ENCODE measurements around the gene AXIN1. TPM values are rescaled to one million over a fixed set of nuclear protein-coding genes. Genes with fewer than 3 reads are reported as not detected.
"Not testable (repeated sequence)": the region's sequence is repeated elsewhere in the genome, so short reads cannot be mapped to it uniquely, and the experiment has no call there.

Gene AXIN1
- total RNA-seq, 1 donor, result 35.8 TPM

DNA sequence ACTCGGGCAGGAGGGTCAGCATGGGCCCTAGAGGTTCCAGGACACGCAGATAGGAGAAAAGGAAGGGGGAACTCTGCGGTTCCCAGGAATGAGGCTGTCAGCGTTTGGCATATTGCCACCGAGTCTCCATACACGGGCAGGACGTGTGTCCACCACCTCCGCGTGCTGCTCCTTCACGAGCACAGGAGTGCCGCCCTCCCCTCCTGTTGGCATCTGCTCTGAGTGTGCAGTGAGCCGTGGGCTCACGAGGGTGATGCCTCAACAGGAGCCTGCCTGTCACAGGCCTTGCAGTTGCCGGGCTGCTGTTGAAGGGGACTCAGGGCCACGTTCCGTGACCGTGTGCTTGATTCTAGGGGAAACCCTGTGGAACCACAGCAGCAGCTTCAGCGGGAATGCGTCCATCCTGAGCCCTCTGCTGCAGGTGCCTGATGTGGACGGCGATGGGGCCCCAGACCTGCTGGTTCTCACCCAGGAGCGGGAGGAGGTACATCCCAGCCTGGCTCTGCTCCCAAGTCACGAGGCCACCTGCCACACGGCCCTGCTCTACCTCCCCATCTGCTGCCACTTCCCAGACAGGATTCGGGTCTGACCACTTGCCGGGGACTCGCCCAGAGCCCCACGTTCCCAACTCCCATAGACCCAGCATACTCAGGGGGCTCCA is 91.4 kb downstream of the AXIN1 start:
- Histone ChIP-seq H3K4me1 (ENCODE audit: insufficient read depth, low read length) (no peaks in the 10 kb centered on the region), H3K4me3 (ENCODE audit: low read length) (no peak overlapping the region), H3K9me3 (ENCODE audit: low read depth, low read length) (no peaks in the 10 kb centered on the region), H3K27me3 (ENCODE audit: insufficient read depth, low read length) (no peaks in the 10 kb centered on the region)

- no peaks in the 10 kb centered on the region for H3K4me1 ChIP-seq (ENCODE audit: insufficient read depth, low read length)
- no peak overlapping the region for H3K4me3 ChIP-seq (ENCODE audit: low read length)
- no peaks in the 10 kb centered on the region for H3K9me3 ChIP-seq (ENCODE audit: low read depth, low read length)
- no peaks in the 10 kb centered on the region for H3K27me3 ChIP-seq (ENCODE audit: insufficient read depth, low read length)
Measured at GRCh38 chr16:260326-260725, 92.2 kb downstream of the AXIN1 start.

- H3K4me1 ChIP-seq (ENCODE audit: insufficient read depth, low read length), result no peaks in the 10 kb centered on the region
- H3K4me3 ChIP-seq (ENCODE audit: low read length), result no peak overlapping the region
- H3K27me3 ChIP-seq (ENCODE audit: insufficient read depth, low read length), result no peaks in the 10 kb centered on the region
- no peaks in the 10 kb centered on the region for H3K9me3 ChIP-seq (ENCODE audit: low read depth, low read length)
Measured at GRCh38 chr16:259814-260253, 92.7 kb downstream of the AXIN1 start.

GRCh38 chr16:259226-259625 is 93.3 kb downstream of the AXIN1 start:
- Histone ChIP-seq H3K9me3 (ENCODE audit: low read depth, low read length) (no peaks in the 10 kb centered on the region), H3K27me3 (ENCODE audit: insufficient read depth, low read length) (no peaks in the 10 kb centered on the region), H3K4me1 (ENCODE audit: insufficient read depth, low read length) (peaks cover 3% of the 10 kb centered on the region), H3K4me3 (ENCODE audit: low read length) (no peak overlapping the region)

GRCh38 chr16:258091-258490 is 94.4 kb downstream of the AXIN1 start:
- H3K4me3 ChIP-seq (ENCODE audit: low read length); H3K9me3 ChIP-seq (ENCODE audit: low read depth, low read length); H3K27me3 ChIP-seq (ENCODE audit: insufficient read depth, low read length): not testable (repeated sequence)
- H3K4me1 ChIP-seq (ENCODE audit: insufficient read depth, low read length), result peaks cover 15% of the 10 kb centered on the region

DNA sequence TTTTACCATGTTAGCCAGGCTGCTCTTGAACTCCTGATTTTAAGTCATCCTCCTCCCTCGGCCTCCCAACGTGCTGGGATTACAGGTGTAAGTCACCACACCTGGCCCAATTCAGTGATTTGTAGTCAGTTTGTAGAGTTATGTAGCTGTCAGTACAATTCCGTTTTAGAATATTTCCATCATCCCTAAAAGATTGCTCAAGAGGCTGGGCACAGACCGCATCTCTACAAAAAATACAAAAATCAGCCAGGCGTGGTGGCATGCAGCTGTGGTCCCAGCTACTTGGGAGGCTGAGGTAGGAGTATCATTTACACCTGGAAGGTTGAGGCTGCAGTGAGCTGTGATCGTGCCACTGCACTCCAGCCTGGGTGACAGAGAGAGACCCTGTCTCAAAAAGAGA is 97.3 kb downstream of the AXIN1 start:
- H3K27me3 ChIP-seq (ENCODE audit: insufficient read depth, low read length), result no peaks in the 10 kb centered on the region
- H3K4me1 ChIP-seq (ENCODE audit: insufficient read depth, low read length), result peaks cover 26% of the 10 kb centered on the region
- H3K4me3 ChIP-seq (ENCODE audit: low read length), result no peak overlapping the region
- no peaks in the 10 kb centered on the region for H3K9me3 ChIP-seq (ENCODE audit: low read depth, low read length)

- Histone ChIP-seq H3K4me3 (ENCODE audit: low read length) (no peak overlapping the region), H3K4me1 (ENCODE audit: insufficient read depth, low read length) (peaks cover 26% of the 10 kb centered on the region), H3K9me3 (ENCODE audit: low read depth, low read length) (no peaks in the 10 kb centered on the region), H3K27me3 (ENCODE audit: insufficient read depth, low read length) (no peaks in the 10 kb centered on the region)
Measured at GRCh38 chr16:254461-254860, 98.1 kb downstream of the AXIN1 start.

GRCh38 chr16:253833-254232 is 98.7 kb downstream of the AXIN1 start:
- H3K9me3 ChIP-seq (ENCODE audit: low read depth, low read length), result no peaks in the 10 kb centered on the region
- H3K27me3 ChIP-seq (ENCODE audit: insufficient read depth, low read length), result no peaks in the 10 kb centered on the region
- no peak overlapping the region for H3K4me3 ChIP-seq (ENCODE audit: low read length)
- peaks cover 26% of the 10 kb centered on the region for H3K4me1 ChIP-seq (ENCODE audit: insufficient read depth, low read length)

DNA sequence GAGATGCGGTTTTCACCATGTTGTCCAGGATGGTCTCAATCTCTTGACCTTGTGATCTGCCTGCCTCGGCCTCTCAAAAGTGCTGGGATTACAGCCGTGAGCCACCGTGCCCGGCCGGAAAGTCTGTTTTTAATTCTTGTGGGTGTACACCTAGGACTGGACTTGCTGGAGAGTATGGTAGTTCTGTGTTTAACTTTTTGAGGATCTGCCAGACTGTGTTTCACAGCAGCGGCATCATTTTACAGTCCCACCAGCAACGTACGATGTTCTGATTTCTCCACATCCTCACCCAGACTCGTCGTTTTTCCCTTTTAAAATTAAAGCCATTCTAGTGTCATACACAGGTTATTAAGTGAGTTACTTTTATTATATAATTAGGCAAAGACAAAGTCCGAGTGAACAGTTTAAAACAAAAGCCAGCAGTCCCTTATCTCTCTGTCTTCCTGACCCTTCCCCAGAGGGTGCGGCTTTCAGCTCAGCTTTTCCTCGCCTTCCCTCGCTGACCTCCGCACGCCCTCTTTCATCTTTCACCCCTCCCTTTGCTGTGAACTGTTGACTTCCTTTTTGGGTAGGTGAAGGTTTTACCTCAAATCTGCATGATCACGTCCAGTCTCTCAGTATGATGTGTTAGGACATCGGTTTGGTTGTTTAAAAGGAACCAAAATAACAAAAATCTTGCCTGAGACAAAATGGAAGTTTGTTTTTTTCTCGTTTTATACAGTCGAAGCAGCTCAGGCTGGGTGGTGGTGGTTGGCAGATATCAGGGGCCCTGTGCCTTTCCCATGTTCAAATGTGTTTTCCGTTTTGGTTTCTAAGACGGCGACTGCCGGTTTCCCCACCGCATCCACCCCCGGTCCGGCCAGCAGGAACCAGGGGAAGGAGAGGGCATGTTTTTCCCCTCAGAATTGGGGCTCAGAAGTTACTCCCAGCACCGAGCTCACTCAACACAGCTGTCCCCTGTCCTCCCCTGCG is 99.9 kb downstream of the AXIN1 start:
- Histone ChIP-seq H3K4me1 (ENCODE audit: insufficient read depth, low read length) (peaks cover 26% of the 10 kb centered on the region), H3K4me3 (ENCODE audit: low read length) (peak overlapping the region; percentile 24), H3K27me3 (ENCODE audit: insufficient read depth, low read length) (no peaks in the 10 kb centered on the region)

DNA sequence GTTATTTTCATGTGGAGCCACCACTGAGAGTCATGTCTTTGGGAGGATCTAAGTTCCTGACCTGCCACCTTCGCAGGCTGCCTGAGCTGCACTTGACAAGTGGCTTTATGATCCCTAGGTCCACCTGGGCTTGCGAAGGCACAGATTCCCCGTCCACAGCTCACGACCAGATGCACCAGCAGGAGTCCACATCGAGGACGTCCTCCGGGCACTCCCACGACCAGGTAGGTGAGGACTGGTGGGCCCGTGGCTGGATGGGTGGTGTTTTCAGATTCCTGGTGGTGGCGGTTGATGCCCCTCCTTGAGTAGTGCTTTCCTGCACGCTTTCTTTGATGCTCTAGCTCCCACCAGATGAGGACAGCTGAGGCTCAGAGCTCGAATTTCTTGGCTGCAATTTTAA is 103.1 kb downstream of the AXIN1 start:
- no peak overlapping the region for H3K4me3 ChIP-seq (ENCODE audit: low read length)
- H3K27me3 ChIP-seq (ENCODE audit: insufficient read depth, low read length), result no peaks in the 10 kb centered on the region
- no peaks in the 10 kb centered on the region for H3K9me3 ChIP-seq (ENCODE audit: low read depth, low read length)
- H3K4me1 ChIP-seq (ENCODE audit: insufficient read depth, low read length), result peaks cover 28% of the 10 kb centered on the region

More for the DNA sequence above, 99.9 kb downstream of the AXIN1 start:
- no peaks in the 10 kb centered on the region for H3K9me3 ChIP-seq (ENCODE audit: low read depth, low read length)

- Histone ChIP-seq H3K4me3 (ENCODE audit: low read length) (no peak overlapping the region), H3K27me3 (ENCODE audit: insufficient read depth, low read length) (no peaks in the 10 kb centered on the region), H3K9me3 (ENCODE audit: low read depth, low read length) (no peaks in the 10 kb centered on the region), H3K4me1 (ENCODE audit: insufficient read depth, low read length) (peaks cover 7% of the 10 kb centered on the region)
Measured at GRCh38 chr16:247027-247426, 105.5 kb downstream of the AXIN1 start.

DNA sequence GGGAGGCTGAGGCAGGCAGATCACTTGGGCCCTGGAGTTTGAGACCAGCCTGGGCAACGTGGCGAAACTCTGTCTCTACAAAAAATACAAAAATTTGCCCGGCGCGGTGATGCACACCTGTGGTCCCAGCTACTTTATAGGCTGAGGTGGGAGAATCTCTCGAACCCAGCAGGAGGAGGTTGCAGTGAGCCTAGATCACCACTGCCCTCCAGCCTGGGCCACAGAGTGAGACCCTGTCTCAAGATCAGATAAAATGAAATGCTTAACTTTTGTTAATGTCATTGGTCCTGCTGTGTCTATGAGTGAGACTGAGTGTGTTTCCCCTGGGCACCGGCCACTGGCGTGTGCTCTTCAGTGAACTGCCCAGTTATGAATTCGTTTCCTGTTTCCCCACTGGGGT is 107.4 kb downstream of the AXIN1 start:
- Histone ChIP-seq H3K9me3 (ENCODE audit: low read depth, low read length) (no peaks in the 10 kb centered on the region), H3K27me3 (ENCODE audit: insufficient read depth, low read length) (no peaks in the 10 kb centered on the region), H3K4me3 (ENCODE audit: low read length) (no peak overlapping the region), H3K4me1 (ENCODE audit: insufficient read depth, low read length) (peaks cover 25% of the 10 kb centered on the region)

GRCh38 chr16:243348-243747 is 109.2 kb downstream of the AXIN1 start:
- Histone ChIP-seq H3K4me3 (ENCODE audit: low read length) (no peak overlapping the region), H3K9me3 (ENCODE audit: low read depth, low read length) (no peaks in the 10 kb centered on the region), H3K27me3 (ENCODE audit: insufficient read depth, low read length) (no peaks in the 10 kb centered on the region), H3K4me1 (ENCODE audit: insufficient read depth, low read length) (peaks cover 33% of the 10 kb centered on the region)

DNA sequence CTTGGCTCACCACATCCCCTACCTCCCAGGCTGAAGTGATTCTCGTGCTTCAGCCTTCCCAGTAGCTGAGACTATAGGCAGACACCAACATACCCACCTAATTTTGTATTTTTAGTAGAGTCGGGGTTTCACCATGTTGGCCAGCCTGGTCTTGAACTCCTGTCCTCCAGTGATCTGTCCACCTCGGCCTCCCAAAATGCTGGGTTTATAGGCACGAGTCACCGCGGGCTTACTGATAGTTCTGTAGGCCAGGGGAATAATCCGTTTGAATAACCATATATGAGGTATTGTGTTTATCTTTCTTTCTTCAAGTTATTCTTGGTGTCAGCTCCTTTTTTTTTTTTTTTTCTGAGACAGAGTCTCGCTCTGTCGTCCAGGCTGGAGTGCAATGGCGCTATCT is 110.2 kb downstream of the AXIN1 start:
- Histone ChIP-seq H3K4me3 (ENCODE audit: low read length) (no peak overlapping the region), H3K4me1 (ENCODE audit: insufficient read depth, low read length) (peaks cover 32% of the 10 kb centered on the region), H3K9me3 (ENCODE audit: low read depth, low read length) (no peaks in the 10 kb centered on the region), H3K27me3 (ENCODE audit: insufficient read depth, low read length) (no peaks in the 10 kb centered on the region)

- H3K4me3 ChIP-seq (ENCODE audit: low read length), result no peak overlapping the region
- H3K27me3 ChIP-seq (ENCODE audit: insufficient read depth, low read length), result no peaks in the 10 kb centered on the region
- peaks cover 37% of the 10 kb centered on the region for H3K4me1 ChIP-seq (ENCODE audit: insufficient read depth, low read length)
- H3K9me3 ChIP-seq (ENCODE audit: low read depth, low read length), result no peaks in the 10 kb centered on the region
Measured at GRCh38 chr16:240559-240958, 112.0 kb downstream of the AXIN1 start.
